Fibroblast of skin of right biceps (primary cell): ENCODE results near the gene SLC16A5.
A peak's percentile ranks its signal among the peaks of the same experiment; 100 is the strongest.

ENCODE experiments used
- DNase-seq: peaks from one replicate; pipeline ENCODE4 v3.0.0-alpha.2; 2013

The SLC16A5 gene

GRCh38 chr17:75088465-75089417 lies 987 bp downstream of the SLC16A5 start:
- peak; percentile 20 for DNase-seq

- no peak for DNase-seq
Measured at GRCh38 chr17:75090871-75091854, 3.4 kb downstream of the SLC16A5 start.

- DNase-seq: no peak
Measured at GRCh38 chr17:75091855-75092327, 4.1 kb downstream of the SLC16A5 start.

GRCh38 chr17:75093548-75094158 lies 5.9 kb downstream of the SLC16A5 start:
- no peak for DNase-seq

- no peak for DNase-seq
Measured at GRCh38 chr17:75094871-75095399, 7.2 kb downstream of the SLC16A5 start.

GRCh38 chr17:75096082-75096625 lies 8.4 kb downstream of the SLC16A5 start:
- DNase-seq: peak; percentile 72

GRCh38 chr17:75097865-75098264 lies 10.1 kb downstream of the SLC16A5 start:
- DNase-seq: no peak

- DNase-seq: no peak
Measured at GRCh38 chr17:75098861-75099260, 11.1 kb downstream of the SLC16A5 start.

GRCh38 chr17:75099881-75100595 lies 12.3 kb downstream of the SLC16A5 start:
- DNase-seq: no peak

GRCh38 chr17:75102385-75102821 lies 14.6 kb downstream of the SLC16A5 start:
- no peak for DNase-seq

- no peak for DNase-seq
Measured at GRCh38 chr17:75103601-75104554, 16.1 kb downstream of the SLC16A5 start.

GRCh38 chr17:75105126-75106080 lies 17.6 kb downstream of the SLC16A5 start:
- no peak for DNase-seq

GRCh38 chr17:75108193-75108592 lies 20.4 kb downstream of the SLC16A5 start:
- no peak for DNase-seq

GRCh38 chr17:75109046-75109406 lies 21.3 kb downstream of the SLC16A5 start:
- no peak for DNase-seq

- peak; percentile 80 for DNase-seq
Measured at GRCh38 chr17:75109407-75110233, 21.9 kb downstream of the SLC16A5 start, which contains the start of gene ARMC7. TSS of gene ARMC7 (plus strand) at chr17:75109969. CDS start at chr17:75110289, 320 bp downstream.

GRCh38 chr17:75110234-75110937 lies 22.6 kb downstream of the SLC16A5 start:
- DNase-seq: no peak

GRCh38 chr17:75111777-75112335 lies 24.1 kb downstream of the SLC16A5 start:
- DNase-seq: no peak
